Progenitor cell of endocrine pancreas (in vitro differentiated cells): ENCODE data around the gene LAYN. TPM values are rescaled to one million over a fixed set of nuclear protein-coding genes. Genes with fewer than 3 reads are reported as not detected.

Experiments
- DNase-seq: peaks from one replicate; pipeline ENCODE4 v3.0.0; 2021; ENCODE audit warnings: low spot score; ENCODE audit not compliant: unreplicated experiment
- H3K27ac Mint-ChIP-seq: 2 replicates; pipeline ENCODE4 v1.8.0; 2021; ENCODE audit warnings: mild to moderate bottlenecking, moderate library complexity, mixed read lengths
- H3K27me3 Mint-ChIP-seq: 2 replicates; pipeline ENCODE4 v1.8.0; 2021; ENCODE audit warnings: mixed read lengths
- H3K36me3 Mint-ChIP-seq: 2 replicates; pipeline ENCODE4 v1.8.0; 2022; ENCODE audit warnings: mixed read lengths; ENCODE audit not compliant: insufficient read depth
- H3K4me1 Mint-ChIP-seq: 2 replicates; pipeline ENCODE4 v1.8.0; 2021; ENCODE audit warnings: low read depth, mixed read lengths
- H3K4me3 Mint-ChIP-seq: 2 replicates; pipeline ENCODE4 v1.8.0; 2021; ENCODE audit warnings: low read depth, mild to moderate bottlenecking, moderate library complexity, mixed read lengths
- H3K9me3 Mint-ChIP-seq: 2 replicates; pipeline ENCODE4 v1.8.0; 2021; ENCODE audit warnings: low read depth, mixed read lengths
- total RNA-seq: library from RNA; stranded (reverse); gene quantifications from 2 replicates; pipeline ENCODE4 v1.2.1, GENCODE V29; 2021
- TF ChIP-seq, protein P1 (sequence below): fragments of 200-600 bp; sonication (generic); IDR thresholded peaks from one replicate; pipeline ENCODE4 v1.5.0; 2021; ENCODE audit warnings: antibody characterized with exemption, mild to moderate bottlenecking; ENCODE audit not compliant: unreplicated experiment

Gene LAYN
- total RNA-seq, 1 donor from 2014 or later = 4.5 TPM

DNA sequence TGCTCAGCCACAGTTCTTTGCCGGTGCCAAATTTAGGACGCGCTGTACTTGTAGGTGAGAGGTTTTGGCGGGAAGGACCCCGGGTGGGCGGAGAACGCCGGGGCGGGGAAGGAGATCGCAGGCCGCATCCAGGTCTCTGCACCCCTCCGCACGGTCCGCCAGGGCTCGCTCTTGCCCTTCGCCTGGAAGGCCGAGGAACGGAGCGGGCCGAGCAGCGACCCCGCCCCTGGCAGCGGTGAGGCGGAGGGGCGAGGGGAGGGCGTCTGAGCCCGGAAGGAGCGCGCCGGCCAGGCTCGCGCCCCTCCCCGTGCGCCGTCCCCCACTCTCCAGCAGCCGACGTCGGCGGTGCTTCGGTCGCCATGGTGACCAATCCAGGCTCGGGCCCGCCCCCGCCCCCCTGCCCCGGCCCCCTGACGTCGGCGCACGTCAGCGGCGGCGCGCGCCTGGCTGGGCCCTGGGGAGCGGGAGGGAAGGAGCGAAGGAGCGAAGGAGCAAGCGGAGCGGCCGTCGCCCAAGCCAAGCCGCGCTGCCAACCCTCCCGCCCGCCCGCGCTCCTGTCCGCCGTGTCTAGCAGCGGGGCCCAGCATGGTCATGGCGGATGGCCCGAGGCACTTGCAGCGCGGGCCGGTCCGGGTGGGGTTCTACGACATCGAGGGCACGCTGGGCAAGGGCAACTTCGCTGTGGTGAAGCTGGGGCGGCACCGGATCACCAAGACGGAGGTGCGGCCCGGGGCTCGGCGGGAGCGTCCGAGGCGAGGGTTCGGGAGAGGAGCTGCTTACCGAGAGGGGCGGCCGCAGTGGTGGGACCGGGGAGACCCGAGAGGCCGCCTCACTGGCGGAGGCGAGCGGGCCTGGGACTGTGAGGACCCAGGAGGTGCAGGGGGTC is 61.7 kb downstream of the LAYN start, which contains the start of gene SIK2:
Gene SIK2 (plus strand): TSS at position 471 of the 886 bp plus-strand sequence. CDS start 115 bp downstream, at position 586.
- Mint-ChIP-seq H3K4me1 (peaks cover 22% of the 10 kb centered on the region), H3K27me3 (peaks cover 8% of the 10 kb centered on the region), H3K27ac (peak within 1 kb of the TSS; percentile 95), H3K4me3 (peak within 1 kb of the TSS; percentile 89), H3K9me3 (no peaks in the 10 kb centered on the region), H3K36me3 (no peaks in the 10 kb centered on the region)
- DNase-seq = peak; percentile 94
- TF ChIP-seq, protein P1, sequence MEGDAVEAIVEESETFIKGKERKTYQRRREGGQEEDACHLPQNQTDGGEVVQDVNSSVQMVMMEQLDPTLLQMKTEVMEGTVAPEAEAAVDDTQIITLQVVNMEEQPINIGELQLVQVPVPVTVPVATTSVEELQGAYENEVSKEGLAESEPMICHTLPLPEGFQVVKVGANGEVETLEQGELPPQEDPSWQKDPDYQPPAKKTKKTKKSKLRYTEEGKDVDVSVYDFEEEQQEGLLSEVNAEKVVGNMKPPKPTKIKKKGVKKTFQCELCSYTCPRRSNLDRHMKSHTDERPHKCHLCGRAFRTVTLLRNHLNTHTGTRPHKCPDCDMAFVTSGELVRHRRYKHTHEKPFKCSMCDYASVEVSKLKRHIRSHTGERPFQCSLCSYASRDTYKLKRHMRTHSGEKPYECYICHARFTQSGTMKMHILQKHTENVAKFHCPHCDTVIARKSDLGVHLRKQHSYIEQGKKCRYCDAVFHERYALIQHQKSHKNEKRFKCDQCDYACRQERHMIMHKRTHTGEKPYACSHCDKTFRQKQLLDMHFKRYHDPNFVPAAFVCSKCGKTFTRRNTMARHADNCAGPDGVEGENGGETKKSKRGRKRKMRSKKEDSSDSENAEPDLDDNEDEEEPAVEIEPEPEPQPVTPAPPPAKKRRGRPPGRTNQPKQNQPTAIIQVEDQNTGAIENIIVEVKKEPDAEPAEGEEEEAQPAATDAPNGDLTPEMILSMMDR = peak; percentile 97

DNA sequence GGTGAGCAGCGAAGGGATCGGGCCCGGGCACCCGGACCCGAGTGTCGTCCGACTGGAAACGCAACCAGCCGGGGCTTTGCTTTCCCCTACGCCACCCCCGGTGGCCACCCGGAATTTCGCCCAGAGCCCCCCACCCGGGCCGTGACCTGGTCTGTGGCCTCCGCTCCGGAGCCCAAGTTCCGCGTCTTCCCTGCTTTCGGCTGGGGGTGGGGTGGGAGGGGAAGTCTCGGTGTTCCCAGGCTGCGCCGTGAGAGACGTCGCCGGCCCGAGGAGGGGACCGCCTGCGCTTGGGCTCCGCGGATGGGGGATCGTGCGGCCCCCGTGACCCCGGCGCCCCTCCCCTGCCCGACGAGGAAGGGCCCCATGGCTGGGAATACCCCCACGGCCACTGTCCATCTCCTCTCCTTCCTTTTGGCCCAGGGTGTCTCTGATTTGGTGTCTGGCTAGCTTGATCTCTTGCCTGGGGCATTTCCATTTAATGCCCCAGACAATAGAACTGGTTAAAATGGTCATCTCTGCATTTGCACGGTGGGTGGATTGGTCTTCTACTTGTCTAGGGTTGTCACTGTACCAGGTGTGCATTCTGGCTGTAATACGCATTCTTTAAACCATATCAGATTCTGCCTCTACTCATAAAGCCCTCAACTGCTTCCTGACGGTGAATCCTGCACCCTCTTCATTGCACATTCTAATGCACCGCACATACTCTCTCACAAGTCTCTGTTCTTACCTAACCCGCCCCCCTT is 62.5 kb downstream of the LAYN start:
- H3K4me3 Mint-ChIP-seq = peak overlapping the region; percentile 89
- H3K36me3 Mint-ChIP-seq = no peaks in the 10 kb centered on the region
- no peaks in the 10 kb centered on the region for H3K9me3 Mint-ChIP-seq
- peak overlapping the region; percentile 95 for H3K27ac Mint-ChIP-seq
- DNase-seq = peak; percentile 29
- TF ChIP-seq, protein P1 = no peak
- peaks cover 24% of the 10 kb centered on the region for H3K4me1 Mint-ChIP-seq
- H3K27me3 Mint-ChIP-seq = peaks cover 4% of the 10 kb centered on the region

DNA sequence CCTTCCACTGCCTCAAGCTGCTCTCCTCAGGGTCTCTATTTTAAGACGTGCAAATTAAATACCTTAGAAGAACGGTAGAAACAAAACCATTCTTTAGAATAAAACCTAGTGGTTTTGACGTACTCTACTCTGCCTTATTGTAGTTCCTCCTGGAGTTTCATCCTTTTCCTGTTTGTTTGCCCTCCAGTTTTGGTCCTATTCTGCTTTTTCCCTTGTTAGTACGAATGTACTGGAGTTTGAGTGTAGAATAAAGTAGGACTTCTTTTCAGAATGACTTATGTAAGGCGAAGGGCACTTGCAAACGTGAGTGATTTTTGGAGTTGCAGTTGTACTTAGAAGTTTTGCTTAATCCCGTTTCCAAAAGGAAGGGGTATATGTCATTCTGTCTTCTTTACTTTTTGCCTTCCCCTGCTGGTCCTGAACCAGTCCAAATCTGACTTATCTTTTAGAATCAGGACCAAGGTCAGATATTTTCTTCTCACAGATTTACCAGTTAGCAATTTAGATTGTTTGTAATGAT is 63.2 kb downstream of the LAYN start:
- Mint-ChIP-seq H3K27me3 (peaks cover 2% of the 10 kb centered on the region), H3K27ac (peak overlapping the region; percentile 95), H3K4me1 (peaks cover 24% of the 10 kb centered on the region), H3K9me3 (no peaks in the 10 kb centered on the region), H3K4me3 (peak overlapping the region; percentile 89), H3K36me3 (no peaks in the 10 kb centered on the region)
- DNase-seq = no peak
- TF ChIP-seq, protein P1 = no peak

DNA sequence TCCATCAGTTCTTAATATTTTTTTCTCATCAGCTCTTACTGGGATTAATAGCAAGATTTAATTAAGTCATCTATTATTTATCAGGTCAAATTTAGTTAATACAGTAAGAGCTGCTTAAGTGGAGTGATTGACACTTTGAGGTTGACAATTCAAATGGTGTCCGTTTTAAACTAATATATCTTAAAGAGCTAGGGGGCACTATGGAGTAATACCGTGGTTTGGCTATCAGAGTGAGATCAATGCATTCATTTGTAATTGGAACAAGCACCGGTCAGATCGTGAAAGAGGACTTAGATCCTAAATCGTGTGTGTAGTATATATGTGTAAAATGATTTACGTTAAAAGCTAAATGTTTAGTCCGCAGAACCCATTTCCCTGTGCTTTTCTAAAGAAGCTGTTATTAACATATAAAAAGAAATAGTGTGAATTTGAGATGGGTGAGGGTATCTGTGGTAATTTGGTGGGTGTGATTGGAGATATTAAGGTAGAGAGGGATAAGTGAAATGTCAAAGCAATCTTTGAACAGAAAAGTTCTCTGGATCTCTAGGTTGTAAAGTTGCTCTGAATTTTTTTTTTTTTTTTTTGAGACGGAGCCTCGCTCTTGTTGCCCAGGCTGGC is 64.0 kb downstream of the LAYN start:
- Mint-ChIP-seq H3K4me1 (peaks cover 24% of the 10 kb centered on the region), H3K27ac (no peak overlapping the region), H3K36me3 (no peaks in the 10 kb centered on the region), H3K4me3 (peak overlapping the region; percentile 89), H3K9me3 (no peaks in the 10 kb centered on the region), H3K27me3 (peaks cover 2% of the 10 kb centered on the region)
- TF ChIP-seq, protein P1 = peak; percentile 68
- no peak for DNase-seq

DNA sequence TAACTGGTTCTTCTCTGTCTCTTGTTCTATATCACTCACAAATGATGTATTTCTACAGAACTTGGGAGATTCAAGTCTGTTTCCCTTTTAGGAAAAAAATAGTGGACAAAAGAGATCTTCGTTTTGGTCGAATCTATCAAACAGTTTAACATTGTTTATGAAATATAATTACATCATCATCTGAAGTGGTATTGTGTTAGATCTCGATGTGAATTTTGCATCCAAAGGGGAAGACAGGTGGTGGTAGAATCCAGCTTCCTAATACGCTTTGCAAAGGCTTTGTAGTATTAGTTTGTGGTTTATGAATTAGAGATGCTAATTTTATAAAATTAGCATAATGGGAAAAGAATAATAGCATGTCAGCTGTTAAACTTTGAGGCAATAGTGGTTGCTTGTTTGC is 65.2 kb downstream of the LAYN start:
- TF ChIP-seq, protein P1 = no peak
- H3K27ac Mint-ChIP-seq = no peak overlapping the region
- no peaks in the 10 kb centered on the region for H3K9me3 Mint-ChIP-seq
- peaks cover 2% of the 10 kb centered on the region for H3K27me3 Mint-ChIP-seq
- H3K36me3 Mint-ChIP-seq = no peaks in the 10 kb centered on the region
- no peak overlapping the region for H3K4me3 Mint-ChIP-seq
- peaks cover 24% of the 10 kb centered on the region for H3K4me1 Mint-ChIP-seq
- DNase-seq = no peak
